HG02623 (cell line): Measurements from ENCODE around the gene KRT1.

Experiments
- ATAC-seq: cut with Tn5 transposase; IDR thresholded peaks from one replicate; pipeline ENCODE4 v1.9.1; 2021; ENCODE audit warnings: moderate library complexity; ENCODE audit not compliant: unreplicated experiment

Gene KRT1

GRCh38 chr12:52699373-52699772 lies 19.2 kb upstream of the KRT1 start:
- ATAC-seq, result no peak

GRCh38 chr12:52698651-52699340 lies 18.6 kb upstream of the KRT1 start:
- ATAC-seq, result no peak

DNA sequence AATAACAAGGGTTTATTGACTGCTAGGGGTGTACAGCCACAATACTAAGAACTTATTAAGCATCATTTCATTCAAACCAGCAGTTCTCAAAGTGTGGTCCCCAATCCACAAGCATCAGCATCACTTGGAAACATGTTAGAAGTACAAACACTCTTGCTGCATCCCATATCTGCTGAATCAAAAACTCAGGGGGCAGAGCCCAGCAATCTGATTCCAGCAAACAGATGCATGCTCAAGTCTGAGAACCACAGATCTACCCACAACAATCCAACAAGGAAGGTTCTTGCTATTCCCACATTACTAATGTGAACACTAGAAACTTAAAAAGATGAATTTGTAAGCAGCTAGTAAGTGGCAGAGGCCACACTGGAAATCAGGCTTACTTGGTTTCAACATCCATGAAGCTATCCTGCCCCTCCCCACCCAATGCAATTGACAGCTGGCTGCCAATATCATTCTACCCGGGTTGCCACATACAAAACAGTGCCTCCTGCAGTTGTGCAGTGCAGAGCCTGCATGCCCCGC lies 16.9 kb upstream of the KRT1 start:
- no peak for ATAC-seq

DNA sequence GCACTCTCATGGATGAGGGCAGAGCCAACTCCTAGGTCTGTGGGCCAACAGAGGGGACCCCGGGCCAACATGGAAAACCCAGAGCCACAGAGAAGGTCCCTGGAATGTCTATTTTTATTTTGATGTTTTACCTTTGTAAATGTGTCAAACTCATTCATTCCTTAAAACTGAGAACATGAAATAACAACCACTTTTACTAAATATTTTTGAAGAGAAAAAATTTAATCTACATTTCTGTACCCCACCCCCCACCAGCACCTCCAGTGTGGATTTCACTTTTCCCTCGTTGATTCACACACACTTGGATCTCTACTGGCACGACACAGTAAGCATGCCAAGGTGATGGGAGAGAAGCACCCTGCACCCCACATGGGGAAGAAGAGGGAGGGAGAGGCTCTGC lies 16.4 kb upstream of the KRT1 start:
- no peak for ATAC-seq

DNA sequence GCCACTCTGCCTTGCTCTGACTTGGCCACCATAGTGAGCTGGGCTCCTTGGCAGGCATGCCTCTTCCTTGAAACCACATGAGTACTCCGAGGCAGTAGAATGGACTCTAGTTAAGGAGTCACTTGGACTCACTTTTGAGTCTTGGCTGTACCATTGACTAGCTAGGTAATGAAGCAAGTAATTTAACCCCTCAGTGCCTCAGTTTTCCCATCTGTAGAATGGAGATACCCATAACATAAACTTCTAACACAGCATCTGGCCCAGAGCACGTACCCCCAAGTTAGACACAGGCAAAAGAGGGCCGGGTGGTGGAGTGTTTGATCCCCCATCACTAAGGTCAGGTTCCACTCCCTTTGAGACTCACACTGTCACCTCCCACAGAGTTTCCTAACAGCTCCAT lies 14.8 kb upstream of the KRT1 start:
- no peak for ATAC-seq

- no peak for ATAC-seq
Measured at GRCh38 chr12:52694151-52694550, 13.9 kb upstream of the KRT1 start.

DNA sequence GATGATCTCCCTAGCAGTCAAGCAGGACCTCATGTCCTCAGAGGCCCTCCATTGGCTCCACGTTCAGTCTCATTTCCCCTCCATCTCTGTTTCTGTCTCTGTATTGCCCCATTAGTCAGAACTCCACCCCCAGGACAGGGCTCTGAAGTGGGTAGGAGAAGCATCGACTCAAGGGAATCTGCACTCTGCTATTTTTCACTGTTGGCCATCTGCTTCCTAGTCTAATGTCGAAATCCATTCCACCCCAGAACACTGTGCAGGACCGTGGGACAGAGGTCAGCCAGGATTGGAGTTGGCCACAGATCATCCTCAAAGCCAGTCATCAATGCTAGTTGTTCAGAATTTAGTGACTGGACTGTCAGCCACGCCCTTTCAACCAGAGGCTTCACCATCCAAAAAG lies 13.1 kb upstream of the KRT1 start:
- ATAC-seq, result no peak

DNA sequence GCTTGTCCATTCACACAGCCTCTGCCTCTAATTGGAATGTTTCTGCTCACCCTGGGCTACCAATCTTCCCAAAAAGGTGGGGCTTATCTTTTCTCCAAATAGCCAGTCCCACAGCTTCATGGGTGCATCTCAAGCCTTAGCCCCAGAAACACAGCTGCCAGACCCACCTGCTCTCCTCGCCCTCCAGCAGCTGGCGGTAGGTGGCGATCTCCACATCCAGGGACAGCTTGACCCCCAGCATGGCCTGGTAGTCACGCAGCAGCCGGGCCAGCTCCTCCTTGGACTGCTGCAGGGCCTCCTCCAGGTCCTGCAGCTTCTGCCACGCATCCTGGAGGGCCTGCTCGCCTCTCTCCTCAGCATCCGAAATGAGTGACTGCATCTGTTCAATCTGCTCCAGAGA lies 12.0 kb upstream of the KRT1 start:
- ATAC-seq, result no peak

DNA sequence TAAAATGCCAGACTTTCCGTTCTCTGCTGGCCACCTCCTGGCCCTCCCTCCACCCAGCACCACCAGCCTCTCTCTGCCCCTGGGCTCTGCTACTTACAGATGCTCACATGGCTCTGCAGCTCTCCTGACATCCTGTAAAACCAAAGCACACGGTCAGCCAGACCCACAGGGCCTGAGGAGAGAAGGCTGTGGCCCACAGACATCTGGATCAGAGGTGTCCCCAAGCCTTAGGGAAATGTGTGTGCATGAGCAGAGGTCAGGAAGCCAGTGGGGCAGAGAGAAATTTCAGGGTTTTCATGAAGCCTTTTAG lies 11.6 kb upstream of the KRT1 start:
- no peak for ATAC-seq

DNA sequence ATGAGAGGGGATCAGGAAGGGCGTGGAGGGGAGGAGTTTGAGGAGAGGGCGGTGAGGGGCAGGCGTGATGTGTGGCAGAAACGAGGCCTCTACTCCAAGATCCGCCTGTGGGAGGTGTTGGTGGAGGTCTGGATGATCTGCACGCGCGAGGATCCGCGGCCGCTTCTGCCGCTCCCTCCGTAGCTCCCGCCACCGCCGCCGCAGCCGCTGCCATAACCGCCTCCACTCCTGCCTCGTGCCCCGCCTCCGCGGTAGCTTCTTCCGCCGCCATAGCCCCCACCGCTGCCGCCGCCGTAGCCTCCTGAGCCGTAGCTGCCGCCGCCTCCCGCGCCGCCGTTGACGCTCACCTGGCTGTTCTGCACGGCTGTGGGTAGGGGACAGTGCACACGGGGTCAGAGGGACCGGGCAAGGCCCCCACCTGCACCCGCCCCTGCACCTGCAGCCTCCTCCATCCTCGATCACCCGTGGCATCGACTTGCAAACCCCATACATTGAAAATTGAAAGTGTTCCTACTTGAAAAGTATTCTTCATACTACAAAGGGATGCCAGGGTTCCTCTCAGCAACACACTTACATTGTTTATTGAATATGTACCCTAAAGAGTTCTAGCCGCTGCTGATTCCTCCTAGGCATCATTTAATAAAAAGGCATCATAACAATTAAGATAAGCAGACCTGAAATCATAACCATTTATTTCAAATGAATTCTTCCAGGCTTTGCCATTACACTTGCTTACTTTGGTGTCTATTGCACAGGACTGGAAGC lies 11.1 kb upstream of the KRT1 start:
- ATAC-seq, result no peak

GRCh38 chr12:52690351-52691075 lies 10.3 kb upstream of the KRT1 start:
- no peak for ATAC-seq

DNA sequence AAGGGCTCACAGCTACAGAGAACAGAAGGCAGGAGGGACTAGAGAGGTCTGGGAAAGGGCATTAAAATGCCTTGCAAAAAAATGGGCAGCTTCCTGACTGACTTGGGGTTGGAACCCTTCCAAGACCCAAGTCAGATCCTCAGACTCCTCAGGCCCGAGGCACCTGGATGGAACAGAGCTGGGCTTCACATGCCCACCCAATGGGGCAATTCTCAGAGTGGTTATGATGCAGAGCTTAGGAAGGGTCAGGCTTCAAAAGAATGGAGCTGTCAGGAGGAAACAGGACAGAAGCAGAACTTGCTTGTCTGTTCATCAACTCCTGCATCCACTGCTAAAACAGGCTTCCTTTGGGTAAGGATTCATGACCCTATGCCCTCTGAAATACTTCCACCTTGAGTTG lies 9.7 kb upstream of the KRT1 start:
- ATAC-seq, result no peak

DNA sequence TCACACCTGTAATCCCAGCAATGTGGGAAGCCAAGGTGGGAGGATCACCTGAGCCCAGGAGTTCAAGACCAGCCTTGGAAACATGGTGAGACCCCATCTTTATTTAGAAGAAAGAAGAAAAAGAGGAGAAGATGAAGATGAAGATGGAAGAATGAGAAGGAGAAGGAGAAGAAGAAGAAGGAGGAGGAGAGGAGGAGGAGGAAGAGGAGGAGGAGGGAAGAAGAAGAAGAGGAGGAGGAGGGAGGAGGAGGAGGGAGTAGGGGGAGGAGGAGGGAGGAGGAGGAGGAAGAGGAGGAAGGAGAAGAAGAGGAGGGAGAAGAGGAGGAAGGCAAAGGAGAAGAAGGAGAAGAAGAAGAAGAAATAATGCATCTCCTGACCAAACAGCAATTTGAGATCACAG lies 9.0 kb upstream of the KRT1 start:
- no peak for ATAC-seq

DNA sequence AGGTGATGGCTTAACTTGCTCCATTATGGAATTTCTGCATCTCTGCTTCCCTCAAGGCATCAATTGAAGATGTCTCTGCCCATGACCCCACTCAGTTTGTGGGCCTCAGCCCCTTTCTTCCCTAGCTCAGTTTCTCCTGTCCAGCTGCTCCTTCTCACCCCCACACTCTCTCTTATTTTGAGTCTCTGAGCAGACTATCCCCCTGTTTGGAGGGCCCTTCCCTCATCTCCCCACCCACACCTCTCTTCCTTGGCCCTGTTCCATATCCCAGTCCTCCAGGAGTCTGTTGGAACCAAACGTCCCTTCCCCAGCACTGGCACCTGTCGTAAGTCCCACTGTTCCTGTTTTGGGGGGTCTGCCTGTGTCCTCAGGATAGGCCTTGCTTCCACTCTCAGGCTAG lies 8.3 kb upstream of the KRT1 start:
- ATAC-seq, result no peak

DNA sequence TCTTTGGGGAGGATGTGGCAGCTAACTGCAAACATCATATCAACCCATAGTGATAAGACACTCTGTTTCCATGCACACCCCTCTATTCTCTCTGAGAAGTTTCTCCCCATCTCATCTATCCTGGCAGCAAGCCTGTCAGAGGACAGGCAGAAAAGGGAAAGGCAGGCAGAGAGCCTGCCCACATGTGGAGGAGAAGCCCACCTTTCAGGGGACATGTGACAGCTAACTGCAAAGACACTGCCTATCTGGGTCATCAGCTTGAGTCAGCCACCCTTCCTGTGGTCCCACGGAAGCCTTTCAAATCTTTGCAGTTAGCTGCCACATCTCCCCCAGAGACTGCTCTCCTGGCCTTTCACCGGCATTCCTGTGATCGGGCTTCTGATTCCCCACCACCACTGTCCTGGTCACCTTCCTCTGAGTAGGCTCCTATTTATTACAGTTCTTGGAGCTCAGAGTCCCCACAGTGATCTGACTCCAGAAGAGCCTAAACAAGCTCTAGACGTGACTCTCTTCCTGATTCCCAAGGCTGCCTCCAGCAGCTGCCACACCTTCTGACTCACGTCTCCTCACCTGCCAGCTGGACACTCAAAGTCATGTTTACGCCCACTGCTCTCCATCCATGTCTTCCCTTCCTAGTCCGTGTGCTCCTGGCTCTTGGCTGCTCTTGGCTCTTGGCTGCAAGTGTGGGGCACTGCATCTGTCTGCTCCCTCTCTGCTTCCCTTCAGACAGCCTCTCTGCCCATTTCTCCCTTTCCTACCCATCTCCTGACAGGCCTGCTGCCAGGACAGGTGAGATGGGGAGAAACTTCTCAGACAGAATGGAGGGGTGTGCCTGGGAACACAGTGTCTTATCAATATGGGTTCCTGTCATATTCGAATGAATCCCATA lies 7.5 kb upstream of the KRT1 start:
- no peak for ATAC-seq

- ATAC-seq, result no peak
Measured at GRCh38 chr12:52686756-52687487, 6.7 kb upstream of the KRT1 start.

GRCh38 chr12:52686063-52686462 lies 5.9 kb upstream of the KRT1 start:
- ATAC-seq, result no peak

DNA sequence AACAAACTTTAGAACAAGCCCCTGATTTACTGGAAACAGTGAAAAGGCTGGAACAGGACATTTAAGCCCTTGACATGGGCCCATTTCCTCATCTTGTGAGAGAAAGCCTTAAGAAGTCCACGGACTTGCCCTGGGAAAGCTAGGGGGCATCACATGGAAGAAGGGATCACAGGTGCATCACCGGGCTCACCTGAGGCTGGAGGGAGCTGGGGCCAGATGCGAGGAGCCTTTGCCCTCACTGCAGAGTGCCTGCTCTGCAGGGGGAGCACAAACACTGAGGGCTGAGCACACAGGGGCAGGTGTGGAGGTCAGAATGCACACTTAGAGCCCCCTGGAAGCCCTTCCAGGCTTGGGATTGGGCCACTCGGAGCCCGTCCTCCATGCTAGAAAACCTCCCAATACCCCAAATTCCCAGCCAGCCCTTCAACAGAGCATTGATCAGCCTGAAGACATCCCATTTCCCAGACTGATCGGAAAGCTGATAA lies 5.2 kb upstream of the KRT1 start:
- ATAC-seq, result no peak

DNA sequence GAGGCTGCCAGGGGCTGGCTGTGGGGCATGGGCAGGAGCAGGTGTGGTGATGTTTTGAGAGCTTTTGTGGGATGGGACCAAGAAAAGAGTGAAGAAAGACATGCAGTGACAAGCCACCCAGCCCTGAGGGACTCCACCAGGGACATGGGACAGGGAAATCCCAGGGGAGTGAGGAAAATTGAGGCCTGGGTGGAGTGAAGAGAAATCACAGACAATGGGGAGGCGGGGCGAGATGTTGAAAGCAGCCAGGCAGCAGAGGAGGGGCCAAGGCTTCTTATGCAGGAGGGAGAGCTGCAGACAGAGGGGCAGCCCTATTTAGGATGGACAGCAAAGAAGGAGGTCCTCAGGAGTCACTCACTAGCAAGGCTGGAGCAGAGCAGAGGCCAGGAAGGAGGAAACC lies 4.2 kb upstream of the KRT1 start:
- no peak for ATAC-seq
